GM18870 (cell line): ENCODE results near the gene PDE6G.

ENCODE experiments used
- ATAC-seq: cut with Tn5 transposase; IDR thresholded peaks from one replicate; pipeline ENCODE4 v1.9.1; 2021; ENCODE audit warnings: moderate library complexity; ENCODE audit not compliant: unreplicated experiment

The PDE6G gene

DNA sequence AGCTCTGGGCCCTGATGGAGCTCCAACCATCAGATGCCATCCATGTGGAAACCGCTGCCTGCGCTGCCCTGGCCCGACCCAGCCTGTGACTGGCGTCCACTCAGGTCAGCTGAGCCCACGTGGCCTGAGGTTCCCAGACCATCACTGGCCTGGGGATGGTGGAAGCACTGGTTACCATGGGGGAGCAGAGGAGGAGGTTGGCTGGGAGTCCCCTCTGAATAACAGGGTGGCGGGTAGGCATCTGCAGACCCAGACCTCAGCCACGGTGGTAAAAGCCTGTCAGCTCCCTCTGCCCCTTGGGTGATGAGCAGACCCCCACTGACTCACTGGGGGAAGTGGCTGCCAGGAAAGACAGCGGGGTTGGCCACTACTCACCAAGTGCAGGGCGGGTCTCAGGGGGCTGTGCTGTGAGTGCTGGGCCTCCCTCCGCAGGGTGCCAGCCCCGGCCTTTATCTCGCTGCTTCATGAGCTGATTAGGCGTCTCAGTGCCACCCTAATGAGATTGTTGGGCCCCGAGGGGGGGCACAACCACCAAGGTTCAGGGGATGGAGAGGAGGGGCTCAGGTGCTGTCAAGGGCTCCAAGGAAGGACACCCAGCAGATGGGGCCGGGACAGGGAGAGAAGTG lies at the start of gene PDE6G:
Gene PDE6G, minus strand, starts transcription at position 425 of the 626 bp plus-strand sequence. CDS start 3,237 bp downstream, outside the sequence.
- ATAC-seq: no peak

DNA sequence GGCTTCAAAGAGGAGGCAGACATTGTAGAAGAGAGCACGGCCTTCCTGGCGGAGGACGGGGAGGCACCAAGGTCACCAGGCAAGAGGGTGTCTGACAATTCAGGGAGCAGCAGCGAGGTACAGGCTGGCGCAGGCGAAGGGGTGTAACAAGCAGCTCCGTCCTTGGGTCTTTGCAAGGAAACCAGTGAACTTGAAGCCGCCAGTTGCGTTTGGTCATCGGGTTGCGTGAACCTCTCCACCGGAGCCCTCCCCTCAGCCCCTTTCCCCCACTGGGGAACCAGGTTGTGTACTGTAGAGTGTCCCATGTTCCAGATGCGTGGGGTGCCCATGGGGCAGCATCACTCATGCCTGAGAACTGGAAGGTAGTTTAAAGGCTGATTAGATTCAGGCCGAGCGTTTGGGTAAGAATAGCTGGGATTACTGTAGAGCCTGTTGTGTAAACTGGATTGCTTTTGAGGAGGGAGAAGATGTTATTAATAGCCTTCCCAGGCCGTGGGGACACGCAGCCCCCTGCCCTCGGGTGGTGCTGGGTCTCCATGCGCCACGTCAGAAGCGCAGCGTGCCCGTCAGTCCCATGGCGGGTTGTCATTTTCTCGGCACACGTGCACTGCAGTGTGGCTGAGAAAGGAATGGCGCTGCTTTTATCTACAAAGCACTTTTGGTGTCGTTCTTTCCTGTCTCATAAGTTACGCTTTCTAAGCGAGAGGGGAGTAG lies 49.3 kb upstream of the PDE6G start:
- ATAC-seq: no peak

DNA sequence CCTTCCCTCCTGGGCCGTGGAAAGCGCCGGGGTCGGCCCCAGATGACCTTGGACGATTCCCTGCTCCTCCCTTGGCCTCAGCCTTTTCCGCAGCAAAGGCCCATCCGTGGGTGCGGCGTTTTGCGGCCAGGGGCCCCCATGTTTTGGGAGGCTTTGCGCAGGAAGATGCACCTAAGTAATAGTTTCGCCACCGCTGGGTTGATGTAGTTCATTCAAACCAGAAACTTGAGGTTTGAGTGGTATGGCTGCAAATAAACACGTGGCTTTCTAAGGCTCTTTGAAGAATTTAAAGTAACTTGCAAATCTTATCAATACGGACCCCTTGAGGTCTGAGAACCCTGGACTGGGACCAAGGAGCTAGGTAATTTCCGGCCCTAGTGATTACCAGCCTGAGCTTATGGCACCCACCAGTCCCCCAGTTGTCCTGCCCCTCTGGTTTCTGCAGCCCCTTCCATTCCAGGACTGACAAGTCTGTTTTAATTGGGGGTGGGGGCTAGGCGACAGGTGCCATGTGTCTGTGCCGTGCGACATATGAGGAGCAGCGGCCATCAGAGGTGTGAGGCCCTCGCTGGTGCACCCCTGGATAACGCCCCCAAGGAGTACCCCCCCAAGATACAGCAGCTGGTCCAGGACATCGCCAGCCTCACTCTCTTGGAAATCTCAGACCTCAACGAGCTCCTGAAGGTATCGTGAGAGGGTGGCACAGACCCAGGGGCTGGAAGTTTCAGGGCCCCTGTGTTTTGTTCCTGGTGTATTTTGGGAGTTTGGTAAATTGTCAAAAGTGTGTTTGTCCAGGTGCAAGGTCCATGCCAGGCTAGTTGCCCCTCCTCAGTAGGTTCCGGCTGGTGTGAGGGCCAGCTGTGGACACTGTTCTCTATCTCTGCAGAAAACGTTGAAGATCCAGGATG lies 47.7 kb upstream of the PDE6G start:
- peak; percentile 4 for ATAC-seq

DNA sequence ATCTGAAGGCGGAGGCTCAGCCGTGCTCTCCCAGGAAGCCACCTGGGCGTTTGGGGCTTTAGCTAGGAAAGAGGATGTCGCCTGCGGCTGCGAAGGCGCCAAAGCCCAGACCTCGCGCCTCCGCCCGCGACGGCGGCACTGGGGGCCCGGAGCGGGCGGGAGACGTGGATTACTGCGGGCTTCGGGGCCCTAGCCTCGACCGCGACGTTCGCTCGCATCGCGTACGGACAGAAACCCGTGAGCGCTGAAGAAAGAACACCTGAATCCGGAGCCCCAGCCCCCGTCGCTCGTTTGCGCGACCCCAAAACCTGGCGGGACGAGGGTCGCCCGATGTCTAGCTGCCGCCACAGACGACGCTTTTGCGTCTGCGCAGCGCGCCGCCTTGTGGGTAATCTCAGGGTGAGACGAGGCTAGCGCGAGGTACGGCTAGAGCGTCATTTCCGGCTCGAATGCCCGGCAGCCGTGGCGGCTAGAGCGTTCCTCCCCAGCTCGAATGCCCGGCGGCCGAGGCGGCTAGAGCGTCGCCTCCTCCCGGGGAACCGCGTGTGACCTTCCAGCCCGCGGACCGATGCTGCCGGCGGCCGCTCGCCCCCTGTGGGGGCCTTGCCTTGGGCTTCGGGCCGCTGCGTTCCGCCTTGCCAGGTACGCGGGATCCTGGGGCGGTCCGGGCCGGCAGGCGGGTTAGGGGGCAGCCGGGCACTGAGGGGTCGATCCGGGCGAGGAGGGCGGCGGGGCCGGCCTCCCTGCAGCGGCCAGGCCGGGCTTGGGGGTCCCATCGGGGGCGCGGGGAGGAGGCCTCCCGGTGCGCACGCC lies 46.8 kb upstream of the PDE6G start, which contains the start of gene MRPL12:
Gene MRPL12, plus strand, starts transcription at position 434 of the 813 bp plus-strand sequence. Its CDS starts 135 bp downstream, at position 569.
- peak; percentile 69 for ATAC-seq

DNA sequence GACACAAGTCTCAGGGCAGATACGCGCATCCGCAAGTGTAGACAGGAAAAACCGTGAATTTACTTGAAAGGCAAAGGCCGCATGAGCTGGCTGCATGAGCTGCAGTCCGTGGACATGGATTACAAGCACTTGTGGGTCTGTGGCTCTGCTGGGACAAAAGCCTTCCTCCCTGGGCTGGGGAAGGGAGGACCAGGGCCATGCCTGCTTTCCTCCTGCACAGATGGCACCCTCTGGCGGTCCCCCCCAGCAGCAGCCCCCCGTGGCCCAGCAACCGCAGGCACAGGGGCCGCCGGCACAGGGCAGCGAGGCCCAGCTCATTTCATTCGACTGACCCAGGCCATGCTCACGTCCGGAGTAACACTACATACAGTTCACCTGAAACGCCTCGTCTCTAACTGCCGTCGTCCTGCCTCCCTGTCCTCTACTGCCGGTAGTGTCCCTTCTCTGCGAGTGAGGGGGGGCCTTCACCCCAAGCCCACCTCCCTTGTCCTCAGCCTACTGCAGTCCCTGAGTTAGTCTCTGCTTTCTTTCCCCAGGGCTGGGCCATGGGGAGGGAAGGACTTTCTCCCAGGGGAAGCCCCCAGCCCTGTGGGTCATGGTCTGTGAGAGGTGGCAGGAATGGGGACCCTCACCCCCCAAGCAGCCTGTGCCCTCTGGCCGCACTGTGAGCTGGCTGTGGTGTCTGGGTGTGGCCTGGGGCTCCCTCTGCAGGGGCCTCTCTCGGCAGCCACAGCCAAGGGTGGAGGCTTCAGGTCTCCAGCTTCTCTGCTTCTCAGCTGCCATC lies 45.1 kb upstream of the PDE6G start:
- ATAC-seq: no peak

DNA sequence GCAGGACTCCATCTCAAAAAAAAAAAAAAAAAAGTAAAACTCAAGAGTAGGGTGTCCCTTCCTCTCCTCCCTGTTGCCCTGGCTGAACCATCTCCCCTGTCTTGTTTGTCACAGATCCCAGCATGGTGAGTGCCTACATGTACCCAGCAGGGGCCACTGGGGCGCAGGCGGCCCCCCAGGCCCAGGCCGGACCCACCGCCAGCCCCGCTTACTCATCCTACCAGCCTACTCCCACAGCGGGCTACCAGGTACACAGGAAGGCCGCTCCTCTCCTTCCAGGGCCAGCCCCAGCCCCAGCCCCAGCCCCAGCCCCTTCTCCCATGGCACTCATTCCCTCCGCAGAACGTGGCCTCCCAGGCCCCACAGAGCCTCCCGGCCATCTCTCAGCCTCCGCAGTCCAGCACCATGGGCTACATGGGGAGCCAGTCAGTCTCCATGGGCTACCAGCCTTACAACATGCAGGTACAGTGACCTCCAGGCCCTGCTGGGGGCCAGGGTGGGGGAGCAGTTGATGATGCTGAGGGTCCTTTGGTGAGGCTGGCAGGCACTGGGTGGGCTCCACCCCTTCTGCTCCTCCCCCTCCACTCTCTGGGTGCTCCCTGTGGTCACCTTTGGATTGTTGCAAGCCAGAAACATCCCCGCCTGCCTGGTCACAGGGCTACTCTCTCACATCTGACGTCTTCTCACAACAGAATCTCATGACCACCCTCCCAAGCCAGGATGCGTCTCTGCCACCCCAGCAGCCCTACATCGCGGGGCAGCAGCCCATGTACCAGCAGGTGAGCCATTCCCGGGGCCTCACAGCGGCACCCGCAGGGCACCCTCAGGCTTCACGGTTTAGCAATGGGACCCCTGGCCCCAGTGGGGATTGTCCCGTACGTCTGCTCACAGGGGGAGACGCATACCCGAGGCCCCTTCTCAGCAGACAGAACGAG lies 44.3 kb upstream of the PDE6G start:
- ATAC-seq: no peak

DNA sequence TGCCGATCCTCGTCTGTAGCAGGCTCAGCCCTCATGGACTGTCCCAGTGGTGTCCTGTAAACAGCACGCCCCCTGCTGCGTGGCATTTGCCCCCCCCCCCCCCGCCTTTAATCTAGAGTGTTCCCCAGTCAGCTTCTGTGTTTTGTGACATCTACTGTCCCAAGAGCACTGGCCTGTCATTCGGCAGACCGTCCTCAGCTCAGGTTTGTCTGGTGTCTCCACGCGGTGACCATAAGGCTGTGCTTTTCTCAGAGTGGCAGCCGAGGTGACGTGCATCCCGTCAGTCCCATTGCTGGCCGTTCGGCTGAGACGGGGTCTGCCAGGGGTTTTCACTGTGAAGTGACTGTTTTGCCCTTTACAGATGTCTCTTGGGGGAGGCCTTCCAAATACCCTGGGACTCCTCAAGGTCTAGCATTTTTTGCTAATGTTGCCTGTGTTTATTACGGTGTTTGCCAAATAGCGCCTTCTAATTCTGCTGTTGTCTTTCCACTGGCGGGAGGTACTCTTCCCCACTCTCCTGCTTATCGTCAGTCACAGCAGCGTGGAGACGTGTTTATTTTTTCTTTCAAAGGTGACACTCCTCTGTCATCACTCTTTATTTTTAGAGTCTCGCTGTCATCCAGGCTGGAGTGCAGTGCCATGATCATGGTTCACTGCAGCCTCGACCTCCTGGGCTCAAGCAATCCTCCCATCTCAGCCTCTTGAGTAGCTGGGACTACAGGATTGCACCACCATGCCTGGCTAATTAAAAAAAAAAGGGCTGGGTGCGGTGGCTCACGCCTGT lies 41.1 kb upstream of the PDE6G start:
- no peak for ATAC-seq

DNA sequence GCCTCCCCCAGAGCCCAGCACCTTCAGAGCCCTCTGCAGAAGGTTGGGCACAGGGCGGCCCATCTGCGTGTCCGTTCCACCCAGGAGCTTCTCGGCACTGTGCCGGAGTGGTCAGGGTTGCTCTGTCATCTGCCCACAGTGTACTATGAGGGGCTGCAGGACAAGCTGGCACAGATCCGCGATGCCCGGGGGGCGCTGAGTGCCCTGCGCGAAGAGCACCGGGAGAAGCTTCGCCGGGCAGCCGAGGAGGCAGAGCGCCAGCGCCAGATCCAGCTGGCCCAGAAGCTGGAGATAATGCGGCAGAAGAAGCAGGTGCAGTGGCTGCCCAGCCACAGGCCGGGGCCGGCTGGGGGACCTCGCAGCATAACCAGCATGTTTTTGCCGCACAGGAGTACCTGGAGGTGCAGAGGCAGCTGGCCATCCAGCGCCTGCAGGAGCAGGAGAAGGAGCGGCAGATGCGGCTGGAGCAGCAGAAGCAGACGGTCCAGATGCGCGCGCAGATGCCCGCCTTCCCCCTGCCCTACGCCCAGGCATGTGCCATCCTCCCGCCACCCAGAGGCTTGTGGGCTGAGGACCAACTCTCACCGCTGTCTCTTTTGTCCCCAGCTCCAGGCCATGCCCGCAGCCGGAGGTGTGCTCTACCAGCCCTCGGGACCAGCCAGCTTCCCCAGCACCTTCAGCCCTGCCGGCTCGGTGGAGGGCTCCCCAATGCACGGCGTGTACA lies 40.0 kb upstream of the PDE6G start:
- ATAC-seq: no peak

DNA sequence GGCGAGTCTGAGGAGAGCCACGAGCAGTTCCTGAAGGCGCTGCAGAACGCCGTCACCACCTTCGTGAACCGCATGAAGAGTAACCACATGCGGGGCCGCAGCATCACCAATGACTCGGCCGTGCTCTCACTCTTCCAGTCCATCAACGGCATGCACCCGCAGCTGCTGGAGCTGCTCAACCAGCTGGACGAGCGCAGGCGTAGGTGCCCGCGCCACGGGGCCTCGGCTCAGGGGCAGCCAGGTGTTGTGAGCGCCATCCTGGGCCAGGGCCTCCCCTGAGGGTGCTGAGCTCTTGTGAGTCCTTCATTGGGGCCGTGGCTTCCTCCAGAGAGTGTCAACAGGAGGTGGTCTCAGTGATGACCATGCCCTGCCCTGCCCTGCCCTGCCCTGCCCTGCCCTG lies 39.5 kb upstream of the PDE6G start:
- ATAC-seq: no peak

DNA sequence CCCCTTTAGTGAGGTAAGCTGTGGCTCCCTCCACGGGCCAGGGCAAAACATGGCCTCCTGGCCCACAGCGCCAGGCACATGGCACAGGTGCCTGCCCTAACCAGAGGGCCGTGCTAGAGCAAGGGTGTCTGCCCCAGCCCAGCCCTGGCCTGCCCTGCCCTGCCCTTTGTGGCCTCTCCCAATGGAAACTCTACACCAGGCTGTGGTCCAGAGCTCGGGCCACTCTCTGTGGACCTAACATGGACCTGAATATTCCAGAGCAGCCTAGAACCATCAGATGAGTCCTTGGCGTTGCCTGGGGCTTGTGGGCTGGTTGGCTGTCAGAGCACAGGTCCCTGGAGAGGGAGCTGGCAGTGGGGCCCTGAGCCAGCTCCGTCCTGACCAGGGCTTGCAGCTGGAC lies 38.9 kb upstream of the PDE6G start:
- no peak for ATAC-seq

DNA sequence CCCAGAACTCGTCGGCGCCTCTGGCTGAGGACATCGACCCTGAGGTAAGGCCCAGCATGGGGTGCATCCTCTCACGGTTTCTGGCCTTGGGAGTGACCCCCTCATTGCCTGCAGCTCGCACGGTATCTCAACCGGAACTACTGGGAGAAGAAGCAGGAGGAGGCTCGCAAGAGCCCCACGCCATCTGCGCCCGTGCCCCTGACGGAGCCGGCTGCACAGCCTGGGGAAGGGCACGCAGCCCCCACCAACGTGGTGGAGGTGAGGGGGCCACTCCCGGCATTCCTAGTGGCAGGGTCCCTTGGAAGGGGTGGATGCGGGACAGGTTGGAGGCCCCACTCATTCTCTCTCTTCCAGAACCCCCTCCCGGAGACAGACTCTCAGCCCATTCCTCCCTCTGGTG lies 38.5 kb upstream of the PDE6G start:
- no peak for ATAC-seq

DNA sequence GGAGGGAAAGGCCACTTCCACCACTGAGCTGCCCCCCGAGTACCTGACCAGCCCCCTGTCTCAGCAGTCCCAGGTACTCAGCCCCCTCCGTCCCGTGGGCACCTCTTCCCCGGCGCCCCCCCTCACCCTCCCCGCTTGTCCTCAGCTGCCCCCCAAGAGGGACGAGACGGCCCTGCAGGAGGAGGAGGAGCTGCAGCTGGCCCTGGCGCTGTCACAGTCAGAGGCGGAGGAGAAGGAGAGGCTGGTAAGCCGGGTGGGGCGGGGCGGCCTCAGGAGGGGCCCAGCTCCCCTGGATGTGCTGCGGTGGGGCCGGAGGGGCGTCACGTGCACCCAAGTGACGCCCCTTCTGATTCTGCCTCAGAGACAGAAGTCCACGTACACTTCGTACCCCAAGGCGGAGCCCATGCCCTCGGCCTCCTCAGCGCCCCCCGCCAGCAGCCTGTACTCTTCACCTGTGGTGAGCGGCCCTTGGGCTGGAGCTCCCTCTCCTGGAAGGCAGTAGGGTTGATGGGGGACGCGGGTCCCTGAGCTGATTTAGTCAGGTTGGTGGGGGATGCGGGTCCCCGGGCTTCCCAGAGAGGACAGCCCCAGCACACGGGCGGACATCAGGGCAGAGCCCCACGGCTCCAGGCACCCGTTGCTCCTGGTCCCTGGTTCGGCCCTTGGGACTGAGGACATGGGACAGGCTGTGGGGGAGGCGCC lies 37.3 kb upstream of the PDE6G start:
- ATAC-seq: no peak

DNA sequence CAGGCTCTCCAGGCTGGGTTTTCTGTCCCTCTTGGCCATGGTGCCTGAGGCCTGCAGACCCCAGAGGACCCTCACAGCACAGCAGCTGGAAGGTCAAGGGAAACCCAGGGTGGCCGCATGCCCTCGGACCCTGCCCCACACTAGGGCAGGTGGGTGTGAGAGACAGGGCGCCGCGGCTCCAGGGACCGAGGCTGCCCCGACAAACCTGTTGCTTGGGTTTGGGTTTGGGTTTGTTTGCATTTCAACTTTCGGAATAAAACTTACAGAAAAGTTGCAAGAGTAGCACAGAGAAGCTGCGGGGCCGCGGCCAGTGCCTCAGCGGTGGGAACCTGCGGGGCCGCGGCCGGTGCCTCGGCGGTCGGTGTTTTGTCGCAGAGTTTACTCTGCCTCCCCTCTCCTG lies 35.3 kb upstream of the PDE6G start:
- ATAC-seq: no peak

DNA sequence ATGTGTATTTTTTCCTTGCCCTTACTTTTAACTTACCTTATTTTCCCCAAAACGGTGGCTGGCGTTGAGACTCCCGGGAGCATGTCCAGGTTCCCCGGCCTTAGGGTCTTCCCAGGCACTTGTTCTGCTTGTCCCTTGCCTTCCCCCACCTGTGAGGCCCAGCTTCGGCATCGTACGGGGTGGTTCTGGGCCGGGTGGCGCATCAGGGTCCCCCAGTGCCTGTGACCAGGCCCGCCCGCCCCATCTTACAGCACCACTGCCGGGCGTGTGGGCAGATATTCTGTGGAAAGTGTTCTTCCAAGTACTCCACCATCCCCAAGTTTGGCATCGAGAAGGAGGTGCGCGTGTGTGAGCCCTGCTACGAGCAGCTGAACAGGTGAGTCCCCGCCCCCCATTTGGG lies 34.9 kb upstream of the PDE6G start:
- no peak for ATAC-seq

DNA sequence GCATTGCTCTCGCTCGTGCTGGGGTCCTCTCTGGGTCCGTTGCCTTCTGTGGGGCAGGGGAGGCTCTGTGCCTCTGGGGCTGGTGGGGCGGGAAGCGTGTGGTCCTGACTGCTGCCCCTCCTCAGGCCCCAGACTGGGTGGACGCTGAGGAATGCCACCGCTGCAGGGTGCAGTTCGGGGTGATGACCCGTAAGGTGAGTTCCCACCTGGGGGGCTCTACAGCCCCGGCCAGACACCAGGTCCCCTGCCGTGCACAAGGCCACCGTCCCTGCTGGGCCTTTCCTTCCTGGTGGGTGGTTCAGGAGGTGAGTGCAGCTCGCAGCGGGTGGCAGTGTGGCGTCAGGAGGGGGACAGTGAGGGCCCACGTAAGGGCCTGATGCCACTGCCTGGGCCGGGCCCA lies 34.2 kb upstream of the PDE6G start:
- no peak for ATAC-seq

DNA sequence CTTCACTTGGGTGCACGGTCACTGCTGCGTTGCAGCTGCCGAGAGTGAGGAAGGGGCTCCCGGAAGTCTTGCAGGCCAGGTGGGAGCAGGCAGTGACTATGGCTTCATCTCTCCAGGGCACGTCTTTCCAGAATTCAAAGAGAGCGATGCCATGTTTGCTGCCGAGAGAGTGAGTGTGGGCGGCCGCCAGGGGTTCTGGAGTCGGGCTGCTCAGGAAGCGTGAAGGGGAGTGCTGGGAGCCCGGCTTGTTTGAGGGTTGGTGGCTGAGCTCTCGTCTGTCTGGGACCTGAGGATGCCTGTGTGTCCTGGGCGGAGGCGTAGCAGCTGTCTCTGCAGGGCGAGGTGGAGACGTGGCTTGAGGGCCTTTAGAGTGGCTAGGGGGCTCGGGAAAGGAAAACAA lies 33.7 kb upstream of the PDE6G start:
- no peak for ATAC-seq

DNA sequence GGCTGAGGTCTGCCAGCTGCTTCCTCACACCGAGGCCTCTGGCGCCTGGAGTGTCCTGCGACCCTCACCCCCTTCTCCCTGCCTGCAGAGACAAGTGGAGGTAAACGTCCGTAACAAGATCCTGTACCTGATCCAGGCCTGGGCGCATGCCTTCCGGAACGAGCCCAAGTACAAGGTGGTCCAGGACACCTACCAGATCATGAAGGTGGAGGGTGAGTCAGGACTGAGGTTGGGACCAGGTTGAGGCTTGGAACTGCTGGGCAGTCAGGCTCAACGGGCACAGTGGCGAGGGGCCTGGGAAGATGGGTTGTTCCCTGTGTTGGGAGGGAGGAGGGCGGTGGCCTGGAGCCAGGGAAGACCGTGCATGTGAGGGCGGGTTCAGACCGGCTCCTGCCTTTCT lies 32.3 kb upstream of the PDE6G start:
- ATAC-seq: no peak
